ENCODE data around the gene SSBP4. TPM values are rescaled to one million over a fixed set of nuclear protein-coding genes. Genes with fewer than 3 reads are reported as not detected.

SSBP4 gene
- total and polyA plus RNA-seq, 2 donors (not counting 1 experiment from before 2014, with no cell fraction given) = 12.8 to 58.6 TPM

DNA sequence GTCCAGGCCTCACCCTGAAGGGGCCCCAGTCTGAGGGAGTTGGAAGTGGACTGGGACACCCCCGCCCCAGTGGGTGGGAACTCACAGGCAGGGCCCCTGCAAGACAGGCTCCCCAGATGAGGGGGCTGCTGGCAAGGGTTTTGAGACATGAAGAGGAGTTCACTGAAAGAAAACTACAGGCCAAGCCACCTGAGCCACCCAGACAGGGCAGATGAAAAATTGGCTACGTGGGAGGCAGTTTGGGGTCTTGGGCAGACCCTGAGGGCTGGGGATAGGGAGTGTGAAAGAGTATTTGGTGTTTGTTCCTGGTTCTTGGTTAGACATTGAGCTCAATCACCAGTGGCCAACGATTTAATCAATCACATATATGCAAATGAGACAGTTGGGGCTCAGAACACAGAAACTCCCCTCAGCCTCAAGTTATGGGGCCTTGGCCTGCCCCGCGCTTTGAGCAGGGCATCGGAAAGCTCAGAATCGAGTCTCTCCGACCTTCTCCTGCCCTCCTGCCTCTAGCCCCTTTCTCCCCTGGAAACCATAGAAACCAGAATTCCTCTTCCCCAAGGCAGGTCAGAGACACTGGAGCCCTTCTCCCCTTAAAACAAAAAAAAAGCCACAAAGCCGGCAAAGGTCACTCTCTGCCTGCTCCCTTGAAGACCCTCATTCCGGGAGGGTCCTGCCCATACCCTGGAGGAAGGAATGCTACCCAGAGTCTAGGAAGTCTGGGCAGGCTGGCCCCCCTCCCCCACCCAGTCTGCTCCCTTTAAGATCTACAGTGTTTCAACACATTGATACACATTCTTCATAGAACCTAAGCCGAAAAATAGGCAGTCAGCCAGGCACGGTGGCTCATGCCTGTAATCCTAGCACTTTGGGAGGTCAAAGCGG, 20.1 kb downstream of the SSBP4 start:
- Histone ChIP-seq H3K79me2 (ENCODE audit: control insufficient read depth, insufficient read depth, low read length) (no peaks in the 10 kb centered on the region), H3K9me3 (ENCODE audit: control insufficient read depth, insufficient read depth, low read depth, low read length) (no peaks in the 10 kb centered on the region), H3K36me3 (ENCODE audit: control insufficient read depth, insufficient read depth, low read length) (peaks cover 18% of the 10 kb centered on the region), H3K27me3 (ENCODE audit: control insufficient read depth, insufficient read depth, low read length) (no peaks in the 10 kb centered on the region), H3K27ac (ENCODE audit: insufficient read depth, low read length) (no peak overlapping the region), H2AFZ (ENCODE audit: low read length) (no peak overlapping the region), H3K4me2 (ENCODE audit: extremely low read depth, insufficient read depth, low read length) (no peak overlapping the region), H3K4me3 (replicated peaks in 1 of 4; ENCODE audit: control extremely low read depth in 1 of 4, insufficient read depth in 1 of 4, low read depth in 3 of 4, low read length in 4 of 4) (no peak overlapping the region), H4K20me1 (ENCODE audit: control insufficient read depth, extremely low read depth, insufficient read depth, low read length) (no peaks in the 10 kb centered on the region), H3K9ac (ENCODE audit: insufficient read depth, low read length) (no peak overlapping the region), H3K4me1 (ENCODE audit: control insufficient read depth, extremely low read depth, insufficient read depth, low read length) (peaks cover 7% of the 10 kb centered on the region)
- TF ChIP-seq, protein P1, sequence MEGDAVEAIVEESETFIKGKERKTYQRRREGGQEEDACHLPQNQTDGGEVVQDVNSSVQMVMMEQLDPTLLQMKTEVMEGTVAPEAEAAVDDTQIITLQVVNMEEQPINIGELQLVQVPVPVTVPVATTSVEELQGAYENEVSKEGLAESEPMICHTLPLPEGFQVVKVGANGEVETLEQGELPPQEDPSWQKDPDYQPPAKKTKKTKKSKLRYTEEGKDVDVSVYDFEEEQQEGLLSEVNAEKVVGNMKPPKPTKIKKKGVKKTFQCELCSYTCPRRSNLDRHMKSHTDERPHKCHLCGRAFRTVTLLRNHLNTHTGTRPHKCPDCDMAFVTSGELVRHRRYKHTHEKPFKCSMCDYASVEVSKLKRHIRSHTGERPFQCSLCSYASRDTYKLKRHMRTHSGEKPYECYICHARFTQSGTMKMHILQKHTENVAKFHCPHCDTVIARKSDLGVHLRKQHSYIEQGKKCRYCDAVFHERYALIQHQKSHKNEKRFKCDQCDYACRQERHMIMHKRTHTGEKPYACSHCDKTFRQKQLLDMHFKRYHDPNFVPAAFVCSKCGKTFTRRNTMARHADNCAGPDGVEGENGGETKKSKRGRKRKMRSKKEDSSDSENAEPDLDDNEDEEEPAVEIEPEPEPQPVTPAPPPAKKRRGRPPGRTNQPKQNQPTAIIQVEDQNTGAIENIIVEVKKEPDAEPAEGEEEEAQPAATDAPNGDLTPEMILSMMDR (conservative IDR thresholded peaks at IDR 0.05 in 1 of 2, IDR thresholded peaks at IDR 0.05 in 1 of 2; ENCODE audit: low read depth in 1 of 2, low read length in 2 of 2) = no peak
- no peak for TF ChIP-seq EZH2 (IDR thresholded peaks at IDR 0.05; ENCODE audit: low read length, missing control alignments)
- DNase-seq (ENCODE audit: low read depth in 2 of 2) = peak in 1 of 2 donors; percentile 57

DNA sequence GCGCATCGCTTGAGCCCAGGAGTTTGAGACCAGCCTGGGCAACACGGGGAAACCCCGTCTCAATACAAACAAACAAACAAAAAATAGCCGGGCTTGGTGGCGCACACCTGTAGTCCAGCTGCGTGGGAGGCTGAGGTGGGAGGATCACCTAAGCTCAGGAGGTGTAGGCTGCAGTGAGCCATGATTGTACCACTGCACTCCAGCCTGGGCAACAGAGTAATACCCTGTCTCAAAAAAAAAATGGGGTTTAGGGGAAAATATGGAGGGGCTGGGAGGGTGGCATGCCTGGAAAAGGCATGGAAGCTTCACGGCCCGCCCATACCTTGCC, 20.7 kb downstream of the SSBP4 start:
- H3K36me3 ChIP-seq (ENCODE audit: control insufficient read depth, insufficient read depth, low read length) = peaks cover 22% of the 10 kb centered on the region
- TF ChIP-seq, protein P1 (conservative IDR thresholded peaks at IDR 0.05 in 1 of 2, IDR thresholded peaks at IDR 0.05 in 1 of 2; ENCODE audit: low read depth in 1 of 2, low read length in 2 of 2) = no peak
- no peak for TF ChIP-seq EZH2 (IDR thresholded peaks at IDR 0.05; ENCODE audit: low read length, missing control alignments)
- H4K20me1 ChIP-seq (ENCODE audit: control insufficient read depth, extremely low read depth, insufficient read depth, low read length) = no peaks in the 10 kb centered on the region
- peaks cover 7% of the 10 kb centered on the region for H3K4me1 ChIP-seq (ENCODE audit: control insufficient read depth, extremely low read depth, insufficient read depth, low read length)
- no peak overlapping the region for H3K4me3 ChIP-seq (replicated peaks in 1 of 4; ENCODE audit: control extremely low read depth in 1 of 4, insufficient read depth in 1 of 4, low read depth in 3 of 4, low read length in 4 of 4)
- no peaks in the 10 kb centered on the region for H3K27me3 ChIP-seq (ENCODE audit: control insufficient read depth, insufficient read depth, low read length)
- H3K79me2 ChIP-seq (ENCODE audit: control insufficient read depth, insufficient read depth, low read length) = no peaks in the 10 kb centered on the region
- no peak overlapping the region for H3K4me2 ChIP-seq (ENCODE audit: extremely low read depth, insufficient read depth, low read length)
- H3K9me3 ChIP-seq (ENCODE audit: control insufficient read depth, insufficient read depth, low read depth, low read length) = no peaks in the 10 kb centered on the region
- DNase-seq (ENCODE audit: low read depth in 2 of 2) = no peak
- no peak overlapping the region for H3K9ac ChIP-seq (ENCODE audit: insufficient read depth, low read length)
- no peak overlapping the region for H2AFZ ChIP-seq (ENCODE audit: low read length)
- no peak overlapping the region for H3K27ac ChIP-seq (ENCODE audit: insufficient read depth, low read length)

DNA sequence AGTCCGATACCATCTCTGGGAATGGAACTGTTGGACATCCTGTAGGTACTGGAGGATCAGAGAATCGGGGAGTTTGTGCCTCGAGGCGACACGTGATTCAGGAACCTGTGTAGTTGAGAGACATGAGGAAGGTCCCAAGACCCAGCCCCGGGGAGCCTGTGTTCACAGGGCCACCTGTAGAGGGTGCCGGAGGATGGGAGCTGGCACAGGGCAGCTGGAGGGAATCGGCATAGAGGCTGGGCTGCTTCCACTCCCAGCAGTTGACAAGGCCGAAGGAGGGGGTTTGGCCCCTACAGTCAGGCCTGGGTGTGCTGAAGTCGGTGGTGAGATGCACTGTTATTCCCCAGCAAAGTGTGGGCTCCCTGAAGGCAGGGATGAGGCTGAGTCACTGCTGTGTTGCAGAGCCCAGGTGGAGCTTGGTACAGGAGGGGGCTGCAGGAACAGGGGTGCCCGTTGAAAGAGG, 21.2 kb downstream of the SSBP4 start:
- no peak overlapping the region for H3K9ac ChIP-seq (ENCODE audit: insufficient read depth, low read length)
- H3K27ac ChIP-seq (ENCODE audit: insufficient read depth, low read length) = no peak overlapping the region
- no peaks in the 10 kb centered on the region for H4K20me1 ChIP-seq (ENCODE audit: control insufficient read depth, extremely low read depth, insufficient read depth, low read length)
- no peak for DNase-seq (ENCODE audit: low read depth in 2 of 2)
- peaks cover 7% of the 10 kb centered on the region for H3K4me1 ChIP-seq (ENCODE audit: control insufficient read depth, extremely low read depth, insufficient read depth, low read length)
- no peaks in the 10 kb centered on the region for H3K79me2 ChIP-seq (ENCODE audit: control insufficient read depth, insufficient read depth, low read length)
- peaks cover 20% of the 10 kb centered on the region for H3K36me3 ChIP-seq (ENCODE audit: control insufficient read depth, insufficient read depth, low read length)
- H3K4me2 ChIP-seq (ENCODE audit: extremely low read depth, insufficient read depth, low read length) = no peak overlapping the region
- TF ChIP-seq, protein P1 (conservative IDR thresholded peaks at IDR 0.05 in 1 of 2, IDR thresholded peaks at IDR 0.05 in 1 of 2; ENCODE audit: low read depth in 1 of 2, low read length in 2 of 2) = peak in 1 of 2 donors; percentile 23
- TF ChIP-seq EZH2 (IDR thresholded peaks at IDR 0.05; ENCODE audit: low read length, missing control alignments) = no peak
- no peaks in the 10 kb centered on the region for H3K9me3 ChIP-seq (ENCODE audit: control insufficient read depth, insufficient read depth, low read depth, low read length)
- no peak overlapping the region for H2AFZ ChIP-seq (ENCODE audit: low read length)
- no peaks in the 10 kb centered on the region for H3K27me3 ChIP-seq (ENCODE audit: control insufficient read depth, insufficient read depth, low read length)
- H3K4me3 ChIP-seq (replicated peaks in 1 of 4; ENCODE audit: control extremely low read depth in 1 of 4, insufficient read depth in 1 of 4, low read depth in 3 of 4, low read length in 4 of 4) = no peak overlapping the region
